Measurements from ENCODE around the gene SPATS1. TPM values are rescaled to one million over a fixed set of nuclear protein-coding genes. Genes with fewer than 3 reads are reported as not detected.

Gene SPATS1
- total and polyA plus RNA-seq, 2 of the 13 experiments (the other 11 are each of a cell fraction or from before 2014, with no cell fraction given): not detected

DNA sequence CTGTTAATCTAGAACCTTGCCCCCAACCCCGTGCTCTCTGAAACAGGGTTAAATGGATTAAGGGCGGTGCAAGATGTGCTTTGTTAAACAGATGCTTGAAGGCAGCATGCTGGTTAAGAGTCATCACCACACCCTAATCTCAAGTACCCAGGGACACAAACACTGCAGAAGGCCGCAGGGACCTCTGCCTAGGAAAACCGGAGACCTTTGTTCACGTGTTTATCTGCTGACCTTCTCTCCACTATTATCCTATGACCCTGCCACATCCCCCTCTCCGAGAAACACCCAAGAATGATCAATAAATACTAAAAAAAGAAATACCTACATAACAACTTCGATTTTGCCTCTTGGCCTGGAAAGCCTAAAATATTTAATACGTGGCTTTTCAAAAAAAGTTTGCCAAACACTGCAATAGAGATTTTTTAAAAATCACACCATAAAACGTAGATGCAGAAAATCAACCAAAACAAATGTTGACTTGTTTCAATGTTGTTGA lies 25.3 kb upstream of the SPATS1 start (continued):
- TF ChIP-seq, protein P1, sequence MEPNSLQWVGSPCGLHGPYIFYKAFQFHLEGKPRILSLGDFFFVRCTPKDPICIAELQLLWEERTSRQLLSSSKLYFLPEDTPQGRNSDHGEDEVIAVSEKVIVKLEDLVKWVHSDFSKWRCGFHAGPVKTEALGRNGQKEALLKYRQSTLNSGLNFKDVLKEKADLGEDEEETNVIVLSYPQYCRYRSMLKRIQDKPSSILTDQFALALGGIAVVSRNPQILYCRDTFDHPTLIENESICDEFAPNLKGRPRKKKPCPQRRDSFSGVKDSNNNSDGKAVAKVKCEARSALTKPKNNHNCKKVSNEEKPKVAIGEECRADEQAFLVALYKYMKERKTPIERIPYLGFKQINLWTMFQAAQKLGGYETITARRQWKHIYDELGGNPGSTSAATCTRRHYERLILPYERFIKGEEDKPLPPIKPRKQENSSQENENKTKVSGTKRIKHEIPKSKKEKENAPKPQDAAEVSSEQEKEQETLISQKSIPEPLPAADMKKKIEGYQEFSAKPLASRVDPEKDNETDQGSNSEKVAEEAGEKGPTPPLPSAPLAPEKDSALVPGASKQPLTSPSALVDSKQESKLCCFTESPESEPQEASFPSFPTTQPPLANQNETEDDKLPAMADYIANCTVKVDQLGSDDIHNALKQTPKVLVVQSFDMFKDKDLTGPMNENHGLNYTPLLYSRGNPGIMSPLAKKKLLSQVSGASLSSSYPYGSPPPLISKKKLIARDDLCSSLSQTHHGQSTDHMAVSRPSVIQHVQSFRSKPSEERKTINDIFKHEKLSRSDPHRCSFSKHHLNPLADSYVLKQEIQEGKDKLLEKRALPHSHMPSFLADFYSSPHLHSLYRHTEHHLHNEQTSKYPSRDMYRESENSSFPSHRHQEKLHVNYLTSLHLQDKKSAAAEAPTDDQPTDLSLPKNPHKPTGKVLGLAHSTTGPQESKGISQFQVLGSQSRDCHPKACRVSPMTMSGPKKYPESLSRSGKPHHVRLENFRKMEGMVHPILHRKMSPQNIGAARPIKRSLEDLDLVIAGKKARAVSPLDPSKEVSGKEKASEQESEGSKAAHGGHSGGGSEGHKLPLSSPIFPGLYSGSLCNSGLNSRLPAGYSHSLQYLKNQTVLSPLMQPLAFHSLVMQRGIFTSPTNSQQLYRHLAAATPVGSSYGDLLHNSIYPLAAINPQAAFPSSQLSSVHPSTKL (CRISPR knock-in tag; IDR thresholded peaks at IDR 0.05): peak; percentile 60; the same call in 1 of the 2 replicates
- TF ChIP-seq, protein P2, sequence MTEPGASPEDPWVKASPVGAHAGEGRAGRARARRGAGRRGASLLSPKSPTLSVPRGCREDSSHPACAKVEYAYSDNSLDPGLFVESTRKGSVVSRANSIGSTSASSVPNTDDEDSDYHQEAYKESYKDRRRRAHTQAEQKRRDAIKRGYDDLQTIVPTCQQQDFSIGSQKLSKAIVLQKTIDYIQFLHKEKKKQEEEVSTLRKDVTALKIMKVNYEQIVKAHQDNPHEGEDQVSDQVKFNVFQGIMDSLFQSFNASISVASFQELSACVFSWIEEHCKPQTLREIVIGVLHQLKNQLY (CRISPR knock-in tag; IDR thresholded peaks at IDR 0.05): peak; percentile 81
- TF ChIP-seq SOX5 (CRISPR knock-in tag; IDR thresholded peaks at IDR 0.05; ENCODE audit: borderline replicate concordance): 0 out of 2 replicates have a peak, but pooled peaks have one; percentile 16
- TF ChIP-seq, protein P3, sequence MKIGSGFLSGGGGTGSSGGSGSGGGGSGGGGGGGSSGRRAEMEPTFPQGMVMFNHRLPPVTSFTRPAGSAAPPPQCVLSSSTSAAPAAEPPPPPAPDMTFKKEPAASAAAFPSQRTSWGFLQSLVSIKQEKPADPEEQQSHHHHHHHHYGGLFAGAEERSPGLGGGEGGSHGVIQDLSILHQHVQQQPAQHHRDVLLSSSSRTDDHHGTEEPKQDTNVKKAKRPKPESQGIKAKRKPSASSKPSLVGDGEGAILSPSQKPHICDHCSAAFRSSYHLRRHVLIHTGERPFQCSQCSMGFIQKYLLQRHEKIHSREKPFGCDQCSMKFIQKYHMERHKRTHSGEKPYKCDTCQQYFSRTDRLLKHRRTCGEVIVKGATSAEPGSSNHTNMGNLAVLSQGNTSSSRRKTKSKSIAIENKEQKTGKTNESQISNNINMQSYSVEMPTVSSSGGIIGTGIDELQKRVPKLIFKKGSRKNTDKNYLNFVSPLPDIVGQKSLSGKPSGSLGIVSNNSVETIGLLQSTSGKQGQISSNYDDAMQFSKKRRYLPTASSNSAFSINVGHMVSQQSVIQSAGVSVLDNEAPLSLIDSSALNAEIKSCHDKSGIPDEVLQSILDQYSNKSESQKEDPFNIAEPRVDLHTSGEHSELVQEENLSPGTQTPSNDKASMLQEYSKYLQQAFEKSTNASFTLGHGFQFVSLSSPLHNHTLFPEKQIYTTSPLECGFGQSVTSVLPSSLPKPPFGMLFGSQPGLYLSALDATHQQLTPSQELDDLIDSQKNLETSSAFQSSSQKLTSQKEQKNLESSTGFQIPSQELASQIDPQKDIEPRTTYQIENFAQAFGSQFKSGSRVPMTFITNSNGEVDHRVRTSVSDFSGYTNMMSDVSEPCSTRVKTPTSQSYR (CRISPR knock-in tag; IDR thresholded peaks at IDR 0.05; ENCODE audit: borderline replicate concordance): peak; percentile 24; the same call in 1 of the 2 replicates

DNA sequence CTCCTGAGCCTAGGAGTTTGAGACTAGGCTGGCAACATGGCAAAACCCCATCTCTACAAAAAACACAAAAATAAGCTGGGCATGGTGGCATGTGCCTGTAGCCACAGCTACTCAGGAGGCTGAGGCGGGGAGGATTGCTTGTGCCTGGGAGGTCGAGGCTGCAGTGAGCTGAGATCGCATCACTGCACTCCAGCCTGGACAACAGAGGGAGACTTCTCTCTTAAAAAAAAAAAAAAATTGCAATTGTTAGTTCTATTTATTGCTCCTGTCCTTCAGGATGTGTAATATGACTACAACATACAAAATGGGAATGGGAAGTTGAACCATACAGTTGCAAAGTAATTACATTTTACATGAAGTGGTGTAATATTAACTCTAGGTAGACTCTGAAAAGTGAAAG lies 21.2 kb upstream of the SPATS1 start:
- no peak overlapping the region for H3K27ac ChIP-seq (ENCODE audit: extremely low read length, insufficient read depth, low read length)
- CTCF ChIA-PET (ENCODE audit: low intra/inter-chr PET ratio, low total read pairs): no interaction called here
- FAIRE-seq: no peak

More for the DNA sequence above, 21.2 kb upstream of the SPATS1 start:
- ATAC-seq: no peak
- H2AFZ ChIP-seq (ENCODE audit: low read length): no peak overlapping the region
- intact Hi-C loops (cut with micrococcal nuclease; ENCODE audit: unreplicated experiment) (no loop called here), in situ Hi-C loops (cut with HindIII; ENCODE audit: extremely low pct_ligation_motif_present, low pct_unique_long_range_greater_than_20kb) (no loop called here)
- H3K4me3 ChIP-seq (replicated peaks in 1 of 3; ENCODE audit: insufficient read depth in 1 of 3, low read depth in 2 of 3, low read length in 3 of 3): no peak overlapping the region
- no peaks in the 10 kb centered on the region for H4K20me1 ChIP-seq (ENCODE audit: insufficient read depth, low read length)
- no peaks in the 10 kb centered on the region for H3K36me3 ChIP-seq (replicated peaks in 1 of 2; ENCODE audit: control insufficient read depth in 1 of 2, insufficient read depth in 2 of 2, low read length in 2 of 2)
- no peaks in the 10 kb centered on the region for H3K9me3 ChIP-seq (ENCODE audit: low read length)
- H3K79me2 ChIP-seq (ENCODE audit: insufficient read depth, low read length): no peaks in the 10 kb centered on the region
- TF ChIP-seq FOXC1 (CRISPR knock-in tag; IDR thresholded peaks at IDR 0.05; ENCODE audit: borderline replicate concordance) (no peak), STAG1 (CRISPR knock-in tag; IDR thresholded peaks at IDR 0.05) (no peak), TGIF2 (CRISPR knock-in tag; IDR thresholded peaks at IDR 0.05) (no peak), FOXM1 (CRISPR knock-in tag; IDR thresholded peaks at IDR 0.05) (no peak)
- H3K4me2 ChIP-seq (ENCODE audit: low read depth, low read length): no peak overlapping the region
- 20% methylated on average over 3 of the region's 3 CpGs for WGBS (ENCODE audit: low lambda C conversion rate)
- no peak overlapping the region for H3K9ac ChIP-seq (ENCODE audit: insufficient read depth, low read depth, low read length)
- POLR2A ChIA-PET: no interaction called here
- BruUV-seq (replicated peaks): no TSS peak
- peaks cover 9% of the 10 kb centered on the region for H3K4me1 ChIP-seq (ENCODE audit: insufficient read depth, low read length)
- no peak for DNase-seq (ENCODE audit: low spot score)
- peaks cover 6 to 57% of the 10 kb centered on the region in 2 experiments; a peak in 4 of 5 replicates for H3K27me3 ChIP-seq (ENCODE audit: control insufficient read depth in 1 of 2, insufficient read depth in 2 of 2, low read length in 2 of 2)

All from HepG2 (cell line).